LNCaP clone FGC (cell line): ENCODE data around the gene RNF32.

Experiments used
- DNase-seq: peaks from one replicate; pipeline ENCODE4 v3.0.0-alpha.2; 2011; ENCODE audit warnings: low read depth
- H3K4me3 ChIP-seq: 2 replicates; pipeline ENCODE4 v1.5.1; 2011; ENCODE audit warnings: mild to moderate bottlenecking, low read depth, low read length, control low read depth
- TF ChIP-seq, protein P1 (sequence below): IDR thresholded peaks from 2 replicates; pipeline ENCODE4 v1.5.1; 2012; ENCODE audit warnings: mild to moderate bottlenecking; ENCODE audit not compliant: control insufficient read depth, insufficient read depth; ENCODE audit errors: extremely low read depth

Gene RNF32

DNA sequence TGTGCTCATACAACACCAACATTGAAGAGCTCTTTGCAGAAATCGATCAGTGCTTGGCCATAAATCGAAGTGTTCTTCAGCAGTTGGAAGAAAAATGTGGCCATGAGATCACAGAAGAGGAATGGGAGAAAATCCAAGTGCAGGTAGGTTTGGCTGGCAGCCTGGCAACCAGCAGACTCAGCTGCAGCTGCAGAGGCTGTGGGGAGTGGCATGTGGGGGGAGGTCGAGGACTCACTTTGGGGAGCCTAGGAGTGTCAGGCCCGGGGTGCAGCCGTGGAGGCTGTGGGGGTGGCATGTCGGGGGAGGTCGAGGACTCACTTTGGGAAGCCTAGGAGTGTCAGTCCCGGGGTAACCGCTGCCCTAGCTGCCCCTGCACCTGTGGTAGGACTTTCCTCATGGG lies 35.1 kb downstream of the RNF32 start:
- DNase-seq: no peak
- no peak overlapping the region for H3K4me3 ChIP-seq
- TF ChIP-seq, protein P1, sequence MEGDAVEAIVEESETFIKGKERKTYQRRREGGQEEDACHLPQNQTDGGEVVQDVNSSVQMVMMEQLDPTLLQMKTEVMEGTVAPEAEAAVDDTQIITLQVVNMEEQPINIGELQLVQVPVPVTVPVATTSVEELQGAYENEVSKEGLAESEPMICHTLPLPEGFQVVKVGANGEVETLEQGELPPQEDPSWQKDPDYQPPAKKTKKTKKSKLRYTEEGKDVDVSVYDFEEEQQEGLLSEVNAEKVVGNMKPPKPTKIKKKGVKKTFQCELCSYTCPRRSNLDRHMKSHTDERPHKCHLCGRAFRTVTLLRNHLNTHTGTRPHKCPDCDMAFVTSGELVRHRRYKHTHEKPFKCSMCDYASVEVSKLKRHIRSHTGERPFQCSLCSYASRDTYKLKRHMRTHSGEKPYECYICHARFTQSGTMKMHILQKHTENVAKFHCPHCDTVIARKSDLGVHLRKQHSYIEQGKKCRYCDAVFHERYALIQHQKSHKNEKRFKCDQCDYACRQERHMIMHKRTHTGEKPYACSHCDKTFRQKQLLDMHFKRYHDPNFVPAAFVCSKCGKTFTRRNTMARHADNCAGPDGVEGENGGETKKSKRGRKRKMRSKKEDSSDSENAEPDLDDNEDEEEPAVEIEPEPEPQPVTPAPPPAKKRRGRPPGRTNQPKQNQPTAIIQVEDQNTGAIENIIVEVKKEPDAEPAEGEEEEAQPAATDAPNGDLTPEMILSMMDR: no peak

DNA sequence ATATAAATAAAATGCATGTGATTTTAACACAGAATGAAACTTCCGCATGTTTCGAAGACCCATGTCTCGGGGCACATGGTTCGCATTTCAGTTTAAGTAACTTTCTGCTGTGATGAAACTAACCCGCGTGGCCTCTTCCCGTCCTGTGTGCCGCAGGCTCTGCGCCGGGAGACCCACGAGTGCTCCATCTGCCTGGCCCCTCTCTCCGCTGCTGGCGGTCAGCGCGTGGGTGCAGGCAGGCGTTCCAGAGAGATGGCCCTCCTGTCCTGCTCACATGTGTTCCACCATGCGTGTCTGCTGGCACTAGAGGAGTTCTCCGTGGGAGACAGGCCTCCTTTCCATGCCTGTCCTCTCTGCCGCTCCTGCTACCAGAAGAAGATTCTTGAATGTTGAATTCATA lies 35.7 kb downstream of the RNF32 start:
- no peak overlapping the region for H3K4me3 ChIP-seq
- DNase-seq: no peak
- TF ChIP-seq, protein P1: no peak

DNA sequence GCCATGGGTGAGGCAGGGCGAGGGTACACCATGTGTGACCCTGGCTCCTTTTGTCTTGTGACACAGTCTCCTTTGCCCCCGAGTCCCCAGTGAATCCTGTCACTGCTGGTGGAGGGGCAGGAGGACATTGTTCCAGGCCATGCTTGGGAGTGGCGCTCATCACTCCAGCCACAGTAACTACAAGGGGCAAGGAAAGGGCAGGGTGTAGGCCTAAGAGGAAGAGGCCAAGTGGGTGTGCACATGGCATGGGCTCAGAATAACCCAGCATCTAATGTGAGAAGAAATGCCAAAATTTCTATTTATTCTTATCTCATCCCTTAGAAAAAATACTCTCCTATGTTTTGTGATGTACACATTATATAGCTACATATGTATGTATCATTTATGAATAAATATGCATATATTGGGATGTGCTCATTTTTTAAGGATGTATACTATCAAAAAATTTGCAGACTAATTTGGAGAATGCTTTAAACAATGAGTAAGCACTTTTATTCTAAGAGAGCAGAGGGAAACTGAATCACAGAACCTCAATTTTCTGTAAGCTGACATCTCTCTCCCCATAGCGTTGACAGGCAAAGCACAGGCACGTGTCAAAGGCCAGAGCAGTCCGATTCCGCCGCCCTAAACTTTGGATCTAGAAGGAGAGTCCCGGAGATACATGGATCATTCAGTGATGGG lies 36.9 kb downstream of the RNF32 start:
- TF ChIP-seq, protein P1: no peak
- DNase-seq: no peak
- no peak overlapping the region for H3K4me3 ChIP-seq

DNA sequence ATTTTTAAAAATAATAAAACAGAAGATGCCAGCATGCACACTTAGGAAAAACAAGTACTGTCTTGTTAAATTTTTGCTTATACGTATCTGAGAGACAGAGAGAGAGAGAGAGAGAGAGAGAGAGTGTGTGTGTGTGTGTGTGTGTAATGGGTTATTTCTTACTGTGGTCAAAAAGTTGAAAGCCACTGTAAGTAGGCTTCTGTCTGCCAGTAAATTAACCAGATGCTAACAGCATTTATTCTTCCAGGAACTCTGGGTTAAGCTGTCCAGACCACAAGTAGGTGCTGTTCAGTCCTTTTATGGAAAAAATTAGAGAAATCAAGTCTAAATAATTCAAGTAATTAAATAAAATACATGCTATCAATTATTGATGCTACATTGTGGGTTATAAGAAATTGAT lies 39.7 kb downstream of the RNF32 start:
- TF ChIP-seq, protein P1: no peak
- no peak overlapping the region for H3K4me3 ChIP-seq
- no peak for DNase-seq

DNA sequence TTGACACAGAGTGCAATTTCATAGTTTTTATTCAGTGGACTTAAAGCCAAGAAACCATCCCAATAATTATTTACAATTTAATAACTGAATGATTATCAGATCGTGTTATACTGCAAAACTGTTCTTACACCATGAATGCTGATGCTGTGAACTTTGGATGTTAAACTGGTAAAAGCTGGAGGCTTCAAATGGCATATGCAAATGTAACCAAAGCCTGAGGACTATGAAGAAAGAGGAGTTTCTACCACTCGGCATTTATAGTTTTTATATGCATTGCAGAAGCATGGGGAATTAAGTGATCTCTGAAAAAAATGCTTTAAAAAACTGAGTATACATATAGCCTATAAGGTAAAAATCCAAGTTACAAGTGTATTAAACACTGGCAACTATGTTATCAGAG lies 42.4 kb downstream of the RNF32 start:
- TF ChIP-seq, protein P1: no peak
- DNase-seq: no peak
- H3K4me3 ChIP-seq: no peak overlapping the region

DNA sequence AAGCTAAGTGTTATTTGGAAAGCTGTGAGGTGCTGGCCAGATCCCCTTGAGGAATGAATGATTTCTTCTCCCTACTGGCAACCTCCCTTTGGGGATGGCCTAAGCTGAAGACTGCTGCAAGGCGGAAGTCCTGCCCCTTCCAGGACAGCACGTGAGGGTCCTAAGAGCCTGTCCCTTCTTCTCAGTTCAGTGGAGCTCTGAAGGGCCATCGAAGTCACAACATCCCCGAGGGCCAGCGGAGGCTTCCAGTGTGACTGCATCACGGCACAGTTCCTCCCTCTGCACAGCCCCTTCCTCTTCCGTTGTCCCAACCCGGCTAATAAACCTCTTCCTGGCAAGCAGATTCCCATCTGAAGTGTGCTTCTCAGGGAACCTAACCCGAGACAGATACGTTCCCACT lies 43.7 kb downstream of the RNF32 start:
- TF ChIP-seq, protein P1: no peak
- no peak for DNase-seq
- H3K4me3 ChIP-seq: no peak overlapping the region

DNA sequence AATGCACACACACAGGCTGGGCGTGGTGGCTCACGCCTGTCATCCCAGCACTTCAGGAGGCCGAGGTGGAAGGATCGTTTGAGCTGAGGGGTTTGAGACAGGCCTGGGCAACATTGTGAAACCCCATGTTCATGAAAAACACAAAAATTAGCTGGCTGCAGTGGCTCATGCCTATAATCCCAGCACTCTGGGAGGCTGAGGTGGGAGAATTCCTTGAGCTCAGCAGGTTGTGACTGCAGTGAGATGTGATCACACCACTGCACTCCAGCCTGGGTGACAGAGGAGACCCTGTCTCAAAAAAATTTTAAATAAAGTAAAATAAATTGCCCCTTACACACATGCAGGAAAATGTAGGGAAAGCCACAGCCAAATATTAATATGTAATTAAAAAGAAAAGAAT lies 44.1 kb downstream of the RNF32 start:
- TF ChIP-seq, protein P1: no peak
- no peak for DNase-seq
- H3K4me3 ChIP-seq: no peak overlapping the region
